ENCODE measurements around the gene AQP12A.

DNA sequence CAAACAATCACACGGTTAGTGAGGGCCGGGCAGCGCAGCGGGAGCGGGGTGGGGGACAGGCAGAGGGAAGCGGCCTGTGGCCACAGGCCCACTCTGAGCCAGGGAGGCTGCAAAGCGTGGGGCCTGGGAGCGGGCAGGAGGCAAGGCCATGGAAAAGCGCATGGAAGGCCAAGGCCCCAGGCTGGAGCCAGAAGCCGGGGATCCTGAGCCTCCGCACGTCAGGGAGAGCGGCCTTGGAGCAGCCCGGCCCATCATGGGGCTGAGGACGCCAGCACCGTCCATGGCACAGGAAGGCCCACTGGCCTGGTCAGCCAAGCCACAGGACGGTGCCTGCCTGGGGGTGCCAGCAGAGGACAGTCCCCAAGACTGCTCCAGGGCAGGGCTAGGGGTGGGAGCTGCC is 43.1 kb downstream of the AQP12A start:
- TF ChIP-seq TAF1 (IDR thresholded peaks at IDR 0.05; ENCODE audit: borderline replicate concordance, insufficient read depth, low read length): no peak
- TF ChIP-seq POLR2AphosphoS5 (IDR thresholded peaks at IDR 0.05; ENCODE audit: low read depth, low read length): no peak
- TF ChIP-seq SIN3A (IDR thresholded peaks at IDR 0.05; ENCODE audit: borderline replicate concordance, insufficient read depth, low read length): no peak
- TF ChIP-seq, protein P1, sequence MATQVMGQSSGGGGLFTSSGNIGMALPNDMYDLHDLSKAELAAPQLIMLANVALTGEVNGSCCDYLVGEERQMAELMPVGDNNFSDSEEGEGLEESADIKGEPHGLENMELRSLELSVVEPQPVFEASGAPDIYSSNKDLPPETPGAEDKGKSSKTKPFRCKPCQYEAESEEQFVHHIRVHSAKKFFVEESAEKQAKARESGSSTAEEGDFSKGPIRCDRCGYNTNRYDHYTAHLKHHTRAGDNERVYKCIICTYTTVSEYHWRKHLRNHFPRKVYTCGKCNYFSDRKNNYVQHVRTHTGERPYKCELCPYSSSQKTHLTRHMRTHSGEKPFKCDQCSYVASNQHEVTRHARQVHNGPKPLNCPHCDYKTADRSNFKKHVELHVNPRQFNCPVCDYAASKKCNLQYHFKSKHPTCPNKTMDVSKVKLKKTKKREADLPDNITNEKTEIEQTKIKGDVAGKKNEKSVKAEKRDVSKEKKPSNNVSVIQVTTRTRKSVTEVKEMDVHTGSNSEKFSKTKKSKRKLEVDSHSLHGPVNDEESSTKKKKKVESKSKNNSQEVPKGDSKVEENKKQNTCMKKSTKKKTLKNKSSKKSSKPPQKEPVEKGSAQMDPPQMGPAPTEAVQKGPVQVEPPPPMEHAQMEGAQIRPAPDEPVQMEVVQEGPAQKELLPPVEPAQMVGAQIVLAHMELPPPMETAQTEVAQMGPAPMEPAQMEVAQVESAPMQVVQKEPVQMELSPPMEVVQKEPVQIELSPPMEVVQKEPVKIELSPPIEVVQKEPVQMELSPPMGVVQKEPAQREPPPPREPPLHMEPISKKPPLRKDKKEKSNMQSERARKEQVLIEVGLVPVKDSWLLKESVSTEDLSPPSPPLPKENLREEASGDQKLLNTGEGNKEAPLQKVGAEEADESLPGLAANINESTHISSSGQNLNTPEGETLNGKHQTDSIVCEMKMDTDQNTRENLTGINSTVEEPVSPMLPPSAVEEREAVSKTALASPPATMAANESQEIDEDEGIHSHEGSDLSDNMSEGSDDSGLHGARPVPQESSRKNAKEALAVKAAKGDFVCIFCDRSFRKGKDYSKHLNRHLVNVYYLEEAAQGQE (IDR thresholded peaks at IDR 0.05; ENCODE audit: insufficient read depth in 1 of 2, low read depth in 2 of 2, low read length in 2 of 2): no peak
- TF ChIP-seq FOXP2 (optimal IDR thresholded peaks at IDR 0.05; ENCODE audit: borderline replicate concordance, extremely low read depth, extremely low read length, insufficient read depth): no peak
